HG02678 (cell line): ENCODE data around the gene RIN3.

ENCODE experiments used
- ATAC-seq: cut with Tn5 transposase; IDR thresholded peaks from one replicate; pipeline ENCODE4 v1.9.1; 2021; ENCODE audit warnings: mild to moderate bottlenecking, moderate library complexity; ENCODE audit not compliant: unreplicated experiment

The RIN3 gene

GRCh38 chr14:92595267-92595666 is 81.7 kb downstream of the RIN3 start:
- peak; percentile 73 for ATAC-seq

- no peak for ATAC-seq
Observed at GRCh38 chr14:92596331-92596907, 82.8 kb downstream of the RIN3 start.

GRCh38 chr14:92597906-92598905 is 84.6 kb downstream of the RIN3 start:
- no peak for ATAC-seq

GRCh38 chr14:92599811-92600210 is 86.2 kb downstream of the RIN3 start:
- ATAC-seq: no peak

GRCh38 chr14:92600318-92601053 is 86.9 kb downstream of the RIN3 start:
- ATAC-seq: no peak

- no peak for ATAC-seq
Observed at GRCh38 chr14:92601131-92601710, 87.6 kb downstream of the RIN3 start.

GRCh38 chr14:92601757-92602417 is 88.3 kb downstream of the RIN3 start:
- no peak for ATAC-seq

GRCh38 chr14:92603309-92604242 is 90.0 kb downstream of the RIN3 start:
- no peak for ATAC-seq

- ATAC-seq: no peak
Observed at GRCh38 chr14:92605274-92605940, 91.8 kb downstream of the RIN3 start.

GRCh38 chr14:92607251-92607650 is 93.7 kb downstream of the RIN3 start:
- no peak for ATAC-seq

- no peak for ATAC-seq
Observed at GRCh38 chr14:92607702-92608429, 94.3 kb downstream of the RIN3 start.

- ATAC-seq: no peak
Observed at GRCh38 chr14:92609955-92610354, 96.4 kb downstream of the RIN3 start.

- no peak for ATAC-seq
Observed at GRCh38 chr14:92610849-92611271, 97.3 kb downstream of the RIN3 start.

GRCh38 chr14:92613008-92613658 is 99.6 kb downstream of the RIN3 start:
- no peak for ATAC-seq

- ATAC-seq: no peak
Observed at GRCh38 chr14:92613681-92614260, 100.2 kb downstream of the RIN3 start.

- peak; percentile 89 for ATAC-seq
Observed at GRCh38 chr14:92615451-92615850, 101.9 kb downstream of the RIN3 start.

- no peak for ATAC-seq
Observed at GRCh38 chr14:92616178-92616577, 102.6 kb downstream of the RIN3 start.
